Nephron (organoid): ENCODE measurements around the gene CAMKMT.
A peak's percentile ranks its signal among the peaks of the same experiment; 100 is the strongest.
"Not testable (repeated sequence)": the region's sequence is repeated elsewhere in the genome, so short reads cannot be mapped to it uniquely, and the experiment has no call there.

Experiments used
- H3K27ac Mint-ChIP-seq, 3 experiments: 2 replicates each; pipeline ENCODE4 v1.8.0; 2020; ENCODE audit warnings: mixed read lengths in 3 of 3, mild to moderate bottlenecking in 2 of 3, moderate library complexity in 1 of 3
- H3K27me3 Mint-ChIP-seq: 2 replicates; pipeline ENCODE4 v1.8.0; 2021; ENCODE audit warnings: low read depth, mild to moderate bottlenecking, moderate library complexity, mixed read lengths
- H3K36me3 Mint-ChIP-seq: 2 replicates; pipeline ENCODE4 v1.8.0; 2020; ENCODE audit warnings: low read depth, mixed read lengths
- H3K4me1 Mint-ChIP-seq: 2 replicates; pipeline ENCODE4 v1.8.0; 2020; ENCODE audit warnings: mixed read lengths
- H3K4me3 Mint-ChIP-seq, 3 experiments: 2 replicates each; pipeline ENCODE4 v1.8.0; 2020; ENCODE audit warnings: mild to moderate bottlenecking in 3 of 3, mixed read lengths in 3 of 3, moderate library complexity in 2 of 3
- H3K9me3 Mint-ChIP-seq: 2 replicates; pipeline ENCODE4 v1.8.0; 2020; ENCODE audit warnings: mixed read lengths
- CTCF ChIP-seq, 3 experiments: fragments of 200-600 bp; sonication (generic); IDR thresholded peaks; one replicate each; pipeline ENCODE4 v1.5.0; 2021; ENCODE audit warnings: antibody characterized with exemption in 3 of 3; ENCODE audit not compliant: unreplicated experiment in 3 of 3

The CAMKMT gene

GRCh38 chr2:44377486-44377885 lies 15.7 kb downstream of the CAMKMT start:
- H3K4me1 Mint-ChIP-seq, result no peaks in the 10 kb centered on the region
- no peak overlapping the region for H3K4me3 Mint-ChIP-seq
- no peak for TF ChIP-seq CTCF (IDR thresholded peaks at IDR 0.05; ENCODE audit: unreplicated experiment in 3 of 3)
- peaks cover 12% of the 10 kb centered on the region for H3K36me3 Mint-ChIP-seq
- no peaks in the 10 kb centered on the region for H3K27me3 Mint-ChIP-seq
- H3K27ac Mint-ChIP-seq, result no peak overlapping the region
- no peaks in the 10 kb centered on the region for H3K9me3 Mint-ChIP-seq

DNA sequence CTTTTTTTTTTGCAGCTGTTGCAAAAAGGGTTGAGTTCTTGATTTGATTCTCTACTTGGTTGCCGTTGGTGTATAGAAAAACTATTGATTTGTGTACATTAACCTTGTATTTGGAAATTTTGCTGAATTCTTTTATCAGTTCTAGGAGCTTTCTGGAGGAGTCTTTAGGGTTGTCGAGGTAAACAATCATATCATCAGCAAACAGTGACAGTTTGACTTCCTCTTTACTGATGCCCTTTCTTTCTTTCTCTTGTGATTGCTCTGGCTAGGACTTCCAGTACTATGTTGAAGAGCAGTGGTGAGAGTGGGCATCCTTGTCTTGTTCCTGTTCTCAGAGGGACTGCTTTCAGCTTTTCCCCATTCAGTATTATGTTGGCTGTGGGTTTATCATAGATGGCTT lies 23.5 kb downstream of the CAMKMT start:
- H3K27ac Mint-ChIP-seq, H3K4me1 Mint-ChIP-seq, H3K4me3 Mint-ChIP-seq, H3K27me3 Mint-ChIP-seq: not testable (repeated sequence)
- H3K36me3 Mint-ChIP-seq, result peaks cover 36% of the 10 kb centered on the region
- peaks cover 31% of the 10 kb centered on the region for H3K9me3 Mint-ChIP-seq

DNA sequence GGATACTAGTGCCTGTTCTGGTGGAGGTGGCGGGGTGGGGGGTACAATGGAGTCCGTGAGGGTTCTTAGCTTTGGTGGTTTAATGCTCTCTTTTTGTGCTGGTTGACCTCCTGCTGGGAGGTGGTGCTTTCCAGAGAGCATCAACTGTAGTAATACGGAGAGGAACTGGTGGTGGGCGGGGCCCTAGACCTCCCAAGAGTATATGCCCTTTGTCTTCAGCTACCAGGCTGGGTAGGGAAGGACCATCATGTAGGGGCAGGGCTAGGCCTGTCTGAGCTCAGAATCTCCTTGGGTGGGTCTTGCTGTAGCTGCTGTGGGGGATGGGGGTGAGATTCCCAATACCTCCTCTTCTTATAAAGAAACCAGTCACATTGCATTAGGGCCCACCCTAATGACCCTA lies 27.1 kb downstream of the CAMKMT start:
- no peaks in the 10 kb centered on the region for H3K4me1 Mint-ChIP-seq
- no peak overlapping the region for H3K27ac Mint-ChIP-seq
- no peak for TF ChIP-seq CTCF (IDR thresholded peaks at IDR 0.05; ENCODE audit: unreplicated experiment in 3 of 3)
- H3K4me3 Mint-ChIP-seq, result no peak overlapping the region
- peaks cover 27% of the 10 kb centered on the region for H3K9me3 Mint-ChIP-seq
- no peaks in the 10 kb centered on the region for H3K27me3 Mint-ChIP-seq
- H3K36me3 Mint-ChIP-seq, result peaks cover 27% of the 10 kb centered on the region

- H3K4me3 Mint-ChIP-seq, result no peak overlapping the region
- H3K27ac Mint-ChIP-seq, result no peak overlapping the region
- H3K27me3 Mint-ChIP-seq, result no peaks in the 10 kb centered on the region
- H3K9me3 Mint-ChIP-seq, result peaks cover 20% of the 10 kb centered on the region
- peak; percentile 21 to 39 (median 33) for TF ChIP-seq CTCF (IDR thresholded peaks at IDR 0.05; ENCODE audit: unreplicated experiment in 3 of 3)
- H3K36me3 Mint-ChIP-seq, result peaks cover 17% of the 10 kb centered on the region
- no peaks in the 10 kb centered on the region for H3K4me1 Mint-ChIP-seq
Observed at GRCh38 chr2:44389895-44390294, 28.1 kb downstream of the CAMKMT start.

DNA sequence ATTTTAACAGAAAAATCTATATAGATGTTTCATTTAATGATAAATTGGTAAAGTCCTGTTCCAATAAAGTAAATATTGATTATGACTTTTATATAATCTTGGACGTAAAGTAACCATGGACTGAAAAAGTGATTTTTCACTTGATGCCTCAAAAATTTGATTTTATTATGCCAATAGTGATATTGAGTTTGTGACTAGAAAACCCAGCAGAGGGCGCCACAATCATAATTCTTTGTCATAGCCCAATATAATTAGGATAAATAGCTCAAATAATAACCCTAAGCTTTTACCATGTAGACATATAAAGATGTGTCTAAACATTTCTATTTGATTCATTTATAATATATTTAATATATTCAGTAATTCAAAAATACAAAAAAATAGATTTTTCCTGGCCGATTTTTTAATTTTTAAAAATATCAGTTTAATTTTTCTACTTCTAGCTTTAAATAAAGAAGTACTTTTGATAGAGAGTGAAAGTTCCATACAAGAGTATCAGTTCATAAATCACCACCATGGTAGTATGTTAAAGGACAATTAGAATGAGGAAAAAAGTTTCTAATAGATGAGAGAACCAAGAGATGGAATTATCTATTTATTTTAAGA lies 30.7 kb downstream of the CAMKMT start:
- peaks cover 8% of the 10 kb centered on the region for H3K9me3 Mint-ChIP-seq
- H3K27ac Mint-ChIP-seq, result no peak overlapping the region
- peak; percentile 56 to 79 (median 57) for TF ChIP-seq CTCF (IDR thresholded peaks at IDR 0.05; ENCODE audit: unreplicated experiment in 3 of 3)
- peaks cover 8% of the 10 kb centered on the region for H3K27me3 Mint-ChIP-seq
- H3K36me3 Mint-ChIP-seq, result peaks cover 9% of the 10 kb centered on the region
- no peaks in the 10 kb centered on the region for H3K4me1 Mint-ChIP-seq
- no peak overlapping the region for H3K4me3 Mint-ChIP-seq

DNA sequence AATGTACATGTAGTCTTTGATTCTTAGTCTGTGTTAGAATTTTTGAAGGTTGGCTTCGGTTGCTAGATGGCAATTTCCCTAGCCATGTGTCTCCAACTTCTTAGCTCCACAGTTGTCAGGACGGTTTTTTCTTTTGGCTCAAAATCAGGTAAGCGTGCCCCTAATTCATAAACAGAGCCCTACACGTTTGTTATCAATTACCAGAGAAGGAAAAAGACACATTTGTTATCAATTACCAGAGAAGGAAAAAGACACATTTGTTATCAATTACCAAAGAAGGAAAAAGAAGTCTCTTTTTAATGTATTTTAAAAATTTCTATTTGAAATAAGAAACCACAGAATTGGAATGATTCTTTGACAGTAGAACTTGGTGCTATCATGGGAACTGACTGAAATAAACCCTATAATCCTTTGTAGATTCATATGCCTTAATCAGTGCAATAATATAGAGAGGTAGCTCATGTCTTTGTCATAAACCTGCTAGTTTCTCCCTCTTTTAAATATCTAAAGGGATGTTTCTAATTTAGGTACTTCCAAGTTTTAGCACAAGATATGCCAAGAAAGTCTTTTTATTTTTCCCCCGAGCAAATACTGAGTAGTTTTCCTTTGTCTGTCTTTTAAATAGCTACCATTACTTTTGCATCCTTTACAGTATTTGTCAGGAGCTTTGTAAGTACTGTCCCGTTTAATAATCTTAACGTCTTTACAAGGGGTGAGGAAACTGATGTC lies 35.9 kb downstream of the CAMKMT start:
- Mint-ChIP-seq H3K9me3 (no peaks in the 10 kb centered on the region), H3K4me1 (peaks cover 5% of the 10 kb centered on the region), H3K27me3 (peaks cover 9% of the 10 kb centered on the region), H3K4me3 (peak overlapping the region in 1 of 3 experiments; percentile 31), H3K27ac (no peak overlapping the region), H3K36me3 (no peaks in the 10 kb centered on the region)
- no peak for TF ChIP-seq CTCF (IDR thresholded peaks at IDR 0.05; ENCODE audit: unreplicated experiment in 3 of 3)
